Liver (tissue), 9 donors: Measurements from ENCODE around the gene CLEC4E. TPM values are rescaled to one million over a fixed set of nuclear protein-coding genes. Genes with fewer than 3 reads are reported as not detected.

Experiments used
- DNase-seq: peaks from one replicate; pipeline ENCODE4 v3.0.0-alpha.2; 2017; ENCODE audit warnings: low spot score
- H3K27ac ChIP-seq, 2 donors: one replicate each; pipeline ENCODE4 v1.7.0; 2013; ENCODE audit warnings: inconsistent platforms in 2 of 2, low read length in 2 of 2, control low read depth in 1 of 2, low read depth in 1 of 2, mild to moderate bottlenecking in 1 of 2
- H3K27me3 ChIP-seq, 4 donors: one replicate each; pipeline versions ENCODE4 v1.6.1 to v1.7.0; 2013; ENCODE audit warnings: low read length in 3 of 4, inconsistent platforms in 1 of 4, mild to moderate bottlenecking in 1 of 4, moderate library complexity in 1 of 4; ENCODE audit not compliant: control insufficient read depth in 4 of 4, insufficient read depth in 4 of 4
- H3K36me3 ChIP-seq, 4 donors: one replicate each; pipeline versions ENCODE4 v1.6.1 to v1.7.0; 2013; ENCODE audit warnings: low read length in 3 of 4, mild to moderate bottlenecking in 3 of 4, low read depth in 1 of 4, moderate library complexity in 1 of 4; ENCODE audit not compliant: control insufficient read depth in 4 of 4, insufficient read depth in 3 of 4
- H3K4me1 ChIP-seq, 4 donors: one replicate each; pipeline versions ENCODE4 v1.6.1 to v1.7.0; 2013; ENCODE audit warnings: low read length in 3 of 4, mild to moderate bottlenecking in 3 of 4, moderate library complexity in 1 of 4; ENCODE audit not compliant: control insufficient read depth in 4 of 4, insufficient read depth in 4 of 4
- H3K4me3 ChIP-seq, 3 donors: one replicate each; pipeline versions ENCODE4 v1.6.1 to v1.7.0; 2013; ENCODE audit warnings: low read length in 3 of 3, control low read depth in 1 of 3, low read depth in 1 of 3, mild to moderate bottlenecking in 1 of 3
- H3K9ac ChIP-seq, 2 donors: one replicate each; pipeline ENCODE4 v1.7.0; 2013; ENCODE audit warnings: low read length in 2 of 2, mild to moderate bottlenecking in 2 of 2, moderate library complexity in 2 of 2, control low read depth in 1 of 2, low read depth in 1 of 2
- H3K9me3 ChIP-seq, 4 donors: one replicate each; pipeline versions ENCODE4 v1.6.1 to v1.7.0; 2013; ENCODE audit warnings: low read length in 3 of 4; ENCODE audit not compliant: control insufficient read depth in 4 of 4
- EGR1 ChIP-seq, 2 donors: IDR thresholded peaks; 2 replicates each; pipeline ENCODE4 v1.6.1; 2016 to 2018; ENCODE audit warnings: antibody characterized with exemption in 2 of 2, low read depth in 2 of 2
- FOXA1 ChIP-seq: IDR thresholded peaks from 2 replicates; pipeline ENCODE4 v1.6.1; 2016; ENCODE audit warnings: antibody characterized with exemption
- FOXA2 ChIP-seq: IDR thresholded peaks from 2 replicates; pipeline ENCODE4 v1.6.1; 2016; ENCODE audit warnings: antibody characterized with exemption
- GABPA ChIP-seq, 2 donors: IDR thresholded peaks in 1 of 2; conservative IDR thresholded peaks in 1 of 2; 2 replicates each; pipeline ENCODE4 v1.6.1; 2016; ENCODE audit warnings: antibody characterized with exemption in 2 of 2, mild to moderate bottlenecking in 1 of 2, moderate library complexity in 1 of 2
- HNF4A ChIP-seq, 2 donors: conservative IDR thresholded peaks; 2 replicates each; pipeline ENCODE4 v1.6.1; 2016; ENCODE audit warnings: antibody characterized with exemption in 2 of 2, mild to moderate bottlenecking in 2 of 2
- HNF4G ChIP-seq: IDR thresholded peaks from 2 replicates; pipeline ENCODE4 v1.6.1; 2016; ENCODE audit warnings: antibody characterized with exemption
- JUND ChIP-seq, 2 donors: IDR thresholded peaks; 2 replicates each; pipeline ENCODE4 v1.6.1; 2016; ENCODE audit warnings: antibody characterized with exemption in 2 of 2
- MAX ChIP-seq: IDR thresholded peaks from 2 replicates; pipeline ENCODE4 v1.6.1; 2016; ENCODE audit warnings: antibody characterized with exemption
- NR2F2 ChIP-seq: IDR thresholded peaks from 2 replicates; pipeline ENCODE4 v1.6.1; 2016; ENCODE audit warnings: antibody characterized with exemption
- RAD21 ChIP-seq, 2 donors: IDR thresholded peaks; 2 replicates each; pipeline ENCODE4 v1.6.1; 2016; ENCODE audit warnings: antibody characterized with exemption in 2 of 2, mild to moderate bottlenecking in 2 of 2
- REST ChIP-seq: IDR thresholded peaks from 2 replicates; pipeline ENCODE4 v1.6.1; 2016; ENCODE audit warnings: antibody characterized with exemption, mild to moderate bottlenecking
- RXRA ChIP-seq, 2 donors: IDR thresholded peaks; 2 replicates each; pipeline ENCODE4 v1.6.1; 2017 to 2018; ENCODE audit warnings: antibody characterized with exemption in 2 of 2, mild to moderate bottlenecking in 1 of 2
- TAF1 ChIP-seq: conservative IDR thresholded peaks from 2 replicates; pipeline ENCODE4 v1.6.1; 2016; ENCODE audit warnings: antibody characterized with exemption, mild to moderate bottlenecking
- YY1 ChIP-seq: IDR thresholded peaks from 2 replicates; pipeline ENCODE4 v1.6.1; 2016; ENCODE audit warnings: antibody characterized with exemption, mild to moderate bottlenecking
- WGBS: extraction: QIAGEN DNeasy Blood & Tissue Kit; methylation state at CpG from one replicate; pipeline ENCODE4 v1.1.7; 2013; 5-methylcytosine and 5-hydroxymethylcytosine counted together
- polyA plus RNA-seq, 2 donors: library from polyadenylated mRNA; stranded (reverse) in 1 of 2; unstranded in 1 of 2; fragments of 200-250 nt in 1 of 2; fragments of >200 nt in 1 of 2; fragmentation: Nextera tagmentation in 1 of 2; extraction: Ambion mirVana in 1 of 2; gene quantifications; one replicate each; pipeline versions ENCODE4 v1.2.1 to v1.2.3, GENCODE V29; 2013 to 2015
- total RNA-seq, 2 donors: library from RNA; depleted of rRNA; stranded (reverse); fragments of >200 nt; gene quantifications; one replicate each; pipeline ENCODE4 v1.2.3, GENCODE V29; 2014
- TF ChIP-seq, protein P1 (sequence below): fragments of 150-350 bp; IDR thresholded peaks from 2 replicates; pipeline ENCODE4 v1.5.1; 2017; ENCODE audit warnings: improper control_type of control experiment, low read depth, low read length; ENCODE audit not compliant: missing input control
- TF ChIP-seq, protein P2 (sequence below): IDR thresholded peaks from 2 replicates; pipeline ENCODE4 v1.6.1; 2016; ENCODE audit warnings: antibody characterized with exemption
- donor health status: healthy.
- donor health status: healthy.
- donor health status: healthy.
- donor health status: healthy.
- donor health status: healthy.

Gene CLEC4E
- total and polyA plus RNA-seq, 4 donors, result 0.05 to 2.9 (median 1.7) TPM

- TF ChIP-seq, protein P1, sequence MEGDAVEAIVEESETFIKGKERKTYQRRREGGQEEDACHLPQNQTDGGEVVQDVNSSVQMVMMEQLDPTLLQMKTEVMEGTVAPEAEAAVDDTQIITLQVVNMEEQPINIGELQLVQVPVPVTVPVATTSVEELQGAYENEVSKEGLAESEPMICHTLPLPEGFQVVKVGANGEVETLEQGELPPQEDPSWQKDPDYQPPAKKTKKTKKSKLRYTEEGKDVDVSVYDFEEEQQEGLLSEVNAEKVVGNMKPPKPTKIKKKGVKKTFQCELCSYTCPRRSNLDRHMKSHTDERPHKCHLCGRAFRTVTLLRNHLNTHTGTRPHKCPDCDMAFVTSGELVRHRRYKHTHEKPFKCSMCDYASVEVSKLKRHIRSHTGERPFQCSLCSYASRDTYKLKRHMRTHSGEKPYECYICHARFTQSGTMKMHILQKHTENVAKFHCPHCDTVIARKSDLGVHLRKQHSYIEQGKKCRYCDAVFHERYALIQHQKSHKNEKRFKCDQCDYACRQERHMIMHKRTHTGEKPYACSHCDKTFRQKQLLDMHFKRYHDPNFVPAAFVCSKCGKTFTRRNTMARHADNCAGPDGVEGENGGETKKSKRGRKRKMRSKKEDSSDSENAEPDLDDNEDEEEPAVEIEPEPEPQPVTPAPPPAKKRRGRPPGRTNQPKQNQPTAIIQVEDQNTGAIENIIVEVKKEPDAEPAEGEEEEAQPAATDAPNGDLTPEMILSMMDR, result no peak
- TF ChIP-seq RXRA (IDR thresholded peaks at IDR 0.05) (no peak), FOXA1 (no peak)
These were observed 7.5 kb upstream of the CLEC4E start (continued) for GRCh38 chr12:8548192-8548591.

DNA sequence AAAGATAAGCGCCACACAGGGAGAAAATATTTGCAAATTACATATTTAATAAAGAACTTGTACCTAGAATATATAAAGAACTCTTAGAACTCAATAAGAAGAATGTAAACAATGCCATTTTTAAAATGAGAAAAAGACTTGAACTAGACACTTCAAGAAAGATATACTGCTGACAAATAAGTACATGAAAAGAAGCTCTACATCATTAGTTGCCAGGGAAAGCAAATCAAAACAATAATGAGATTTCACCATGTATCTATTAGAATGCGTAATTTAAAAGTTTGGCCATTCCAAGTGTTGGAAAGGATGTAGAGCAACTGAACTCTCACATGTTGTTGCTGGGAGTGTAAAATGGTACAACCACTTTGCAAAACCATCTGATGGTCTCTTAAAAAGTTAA, 6.9 kb upstream of the CLEC4E start:
- Histone ChIP-seq H3K9me3 (no peaks in the 10 kb centered on the region), H3K4me3 (no peak overlapping the region), H3K27me3 (no peaks in the 10 kb centered on the region), H3K4me1 (no peaks in the 10 kb centered on the region), H3K36me3 (no peaks in the 10 kb centered on the region), H3K27ac (no peak overlapping the region), H3K9ac (no peak overlapping the region)
- DNase-seq, result no peak
- TF ChIP-seq GABPA (IDR thresholded peaks at IDR 0.05 in 1 of 2, conservative IDR thresholded peaks at IDR 0.05 in 1 of 2), result no peak
- 71% methylated on average over 2 of the region's 2 CpGs for WGBS

DNA sequence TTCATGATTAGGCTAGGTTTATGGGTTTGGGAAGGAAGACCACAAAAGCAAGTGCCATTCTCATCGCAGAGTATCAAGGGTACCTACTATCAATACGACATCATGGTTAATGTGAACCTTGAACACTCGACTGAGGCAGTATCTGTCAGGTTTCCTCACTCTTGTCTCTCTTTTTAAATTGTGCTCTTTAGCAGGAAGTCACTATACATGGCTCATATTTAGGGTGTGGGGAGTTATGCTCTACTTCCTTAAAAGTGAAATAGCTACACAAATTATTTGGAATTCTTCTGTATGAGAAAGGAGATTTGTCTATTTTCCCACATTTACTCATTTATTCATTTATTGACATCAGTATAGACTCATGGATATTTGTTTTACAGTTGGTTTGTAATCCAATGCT, 5.9 kb upstream of the CLEC4E start:
- Histone ChIP-seq H3K9ac (no peak overlapping the region), H3K27me3 (no peaks in the 10 kb centered on the region), H3K4me1 (no peaks in the 10 kb centered on the region), H3K36me3 (no peaks in the 10 kb centered on the region), H3K27ac (no peak overlapping the region), H3K9me3 (no peaks in the 10 kb centered on the region), H3K4me3 (no peak overlapping the region)
- TF ChIP-seq HNF4G (no peak), GABPA (IDR thresholded peaks at IDR 0.05 in 1 of 2, conservative IDR thresholded peaks at IDR 0.05 in 1 of 2) (no peak), TAF1 (no peak), FOXA1 (no peak), EGR1 (IDR thresholded peaks at IDR 0.05; ENCODE audit: low read depth in 2 of 2) (no peak), JUND (IDR thresholded peaks at IDR 0.05) (no peak), YY1 (no peak), RXRA (IDR thresholded peaks at IDR 0.05) (no peak), MAX (no peak), NR2F2 (no peak), RAD21 (IDR thresholded peaks at IDR 0.05) (no peak), FOXA2 (no peak), REST (no peak), HNF4A (conservative IDR thresholded peaks at IDR 0.05) (no peak)
- TF ChIP-seq, protein P1, result no peak
- TF ChIP-seq, protein P2, sequence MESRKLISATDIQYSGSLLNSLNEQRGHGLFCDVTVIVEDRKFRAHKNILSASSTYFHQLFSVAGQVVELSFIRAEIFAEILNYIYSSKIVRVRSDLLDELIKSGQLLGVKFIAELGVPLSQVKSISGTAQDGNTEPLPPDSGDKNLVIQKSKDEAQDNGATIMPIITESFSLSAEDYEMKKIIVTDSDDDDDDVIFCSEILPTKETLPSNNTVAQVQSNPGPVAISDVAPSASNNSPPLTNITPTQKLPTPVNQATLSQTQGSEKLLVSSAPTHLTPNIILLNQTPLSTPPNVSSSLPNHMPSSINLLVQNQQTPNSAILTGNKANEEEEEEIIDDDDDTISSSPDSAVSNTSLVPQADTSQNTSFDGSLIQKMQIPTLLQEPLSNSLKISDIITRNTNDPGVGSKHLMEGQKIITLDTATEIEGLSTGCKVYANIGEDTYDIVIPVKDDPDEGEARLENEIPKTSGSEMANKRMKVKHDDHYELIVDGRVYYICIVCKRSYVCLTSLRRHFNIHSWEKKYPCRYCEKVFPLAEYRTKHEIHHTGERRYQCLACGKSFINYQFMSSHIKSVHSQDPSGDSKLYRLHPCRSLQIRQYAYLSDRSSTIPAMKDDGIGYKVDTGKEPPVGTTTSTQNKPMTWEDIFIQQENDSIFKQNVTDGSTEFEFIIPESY, result no peak
- DNase-seq, result no peak
- WGBS, result 73% methylated on average over 3 of the region's 3 CpGs
